Coronary artery (tissue), 2 donors: Measurements from ENCODE around the gene TCF21.

ENCODE experiments used
- DNase-seq: peaks from one replicate; pipeline ENCODE4 v3.0.0-alpha.2; 2017; ENCODE audit warnings: low spot score
- H3K27ac ChIP-seq, 2 donors: fragments of 200-600 bp; sonication (generic); one replicate each; pipeline ENCODE4 v1.5.1; 2016 to 2019
- H3K4me3 ChIP-seq: fragments of 200-600 bp; sonication (generic); 2 replicates; pipeline ENCODE4 v1.5.1; 2016; ENCODE audit warnings: mild to moderate bottlenecking, moderate library complexity
- TF ChIP-seq, protein P1 (sequence below): fragments of 200-600 bp; sonication (generic); IDR thresholded peaks from one replicate; pipeline ENCODE4 v1.5.1; 2019; ENCODE audit warnings: antibody characterized with exemption

The TCF21 gene

DNA sequence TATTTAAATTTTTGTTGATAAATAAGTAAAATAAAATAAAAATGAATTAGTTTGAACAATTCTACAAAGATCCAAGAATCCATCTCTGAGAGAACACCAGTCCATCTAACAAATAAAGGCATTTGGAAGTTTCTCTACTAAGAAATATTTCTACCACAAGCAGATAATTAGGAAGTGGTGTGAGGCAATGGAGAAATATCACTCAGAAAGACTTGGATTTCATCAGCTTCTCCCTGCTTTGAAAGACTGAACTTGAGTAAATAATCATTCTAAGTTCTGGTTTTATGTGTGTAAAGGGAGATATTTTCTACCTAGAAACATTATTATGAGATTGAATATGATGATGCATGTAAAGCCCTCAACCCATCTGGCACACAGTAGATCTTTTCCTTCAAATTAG, 17.8 kb upstream of the TCF21 start:
- TF ChIP-seq, protein P1, sequence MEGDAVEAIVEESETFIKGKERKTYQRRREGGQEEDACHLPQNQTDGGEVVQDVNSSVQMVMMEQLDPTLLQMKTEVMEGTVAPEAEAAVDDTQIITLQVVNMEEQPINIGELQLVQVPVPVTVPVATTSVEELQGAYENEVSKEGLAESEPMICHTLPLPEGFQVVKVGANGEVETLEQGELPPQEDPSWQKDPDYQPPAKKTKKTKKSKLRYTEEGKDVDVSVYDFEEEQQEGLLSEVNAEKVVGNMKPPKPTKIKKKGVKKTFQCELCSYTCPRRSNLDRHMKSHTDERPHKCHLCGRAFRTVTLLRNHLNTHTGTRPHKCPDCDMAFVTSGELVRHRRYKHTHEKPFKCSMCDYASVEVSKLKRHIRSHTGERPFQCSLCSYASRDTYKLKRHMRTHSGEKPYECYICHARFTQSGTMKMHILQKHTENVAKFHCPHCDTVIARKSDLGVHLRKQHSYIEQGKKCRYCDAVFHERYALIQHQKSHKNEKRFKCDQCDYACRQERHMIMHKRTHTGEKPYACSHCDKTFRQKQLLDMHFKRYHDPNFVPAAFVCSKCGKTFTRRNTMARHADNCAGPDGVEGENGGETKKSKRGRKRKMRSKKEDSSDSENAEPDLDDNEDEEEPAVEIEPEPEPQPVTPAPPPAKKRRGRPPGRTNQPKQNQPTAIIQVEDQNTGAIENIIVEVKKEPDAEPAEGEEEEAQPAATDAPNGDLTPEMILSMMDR = no peak
- Histone ChIP-seq H3K27ac (no peak overlapping the region), H3K4me3 (no peak overlapping the region)
- no peak for DNase-seq

DNA sequence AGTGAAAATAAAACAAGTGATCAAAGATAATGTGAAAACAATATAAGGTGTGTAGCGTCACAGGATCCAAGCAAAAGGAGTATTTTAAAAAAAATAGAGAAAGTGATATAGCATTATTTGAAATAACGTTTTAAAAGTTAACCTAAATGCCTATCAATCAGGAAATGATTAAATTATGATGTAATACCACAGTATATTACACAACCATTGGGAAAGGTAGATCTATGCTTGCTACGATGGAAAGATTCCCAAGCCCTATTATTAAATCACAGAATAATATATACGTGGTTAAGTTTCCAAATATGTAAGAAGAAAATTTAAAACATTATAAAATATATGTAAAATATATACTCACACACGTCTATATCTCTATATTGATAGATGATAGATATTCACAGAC, 15.4 kb upstream of the TCF21 start:
- TF ChIP-seq, protein P1 = no peak
- no peak overlapping the region for H3K27ac ChIP-seq
- no peak for DNase-seq

DNA sequence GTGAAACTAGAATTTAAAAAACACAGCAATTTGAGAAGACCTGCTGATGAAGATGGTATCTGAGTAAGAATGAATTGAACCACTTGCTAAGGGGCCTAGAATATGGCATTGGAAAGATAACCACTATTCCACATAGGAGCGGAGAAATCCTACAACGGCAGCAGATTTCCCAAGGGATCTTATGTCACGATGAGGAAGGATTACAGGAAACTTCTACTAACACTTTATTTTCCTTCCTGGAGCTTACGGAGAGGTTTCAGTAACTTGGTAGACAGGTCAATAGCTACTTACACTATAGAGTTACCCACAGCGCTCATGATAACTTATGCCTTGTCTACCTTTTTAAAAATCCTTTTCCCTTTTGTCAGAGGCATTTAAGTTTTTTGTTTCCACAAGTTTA, 11.8 kb upstream of the TCF21 start:
- no peak overlapping the region for H3K27ac ChIP-seq
- H3K4me3 ChIP-seq = no peak overlapping the region
- TF ChIP-seq, protein P1 = no peak
- no peak for DNase-seq

More for the DNA sequence above, 15.4 kb upstream of the TCF21 start:
- H3K4me3 ChIP-seq = no peak overlapping the region

DNA sequence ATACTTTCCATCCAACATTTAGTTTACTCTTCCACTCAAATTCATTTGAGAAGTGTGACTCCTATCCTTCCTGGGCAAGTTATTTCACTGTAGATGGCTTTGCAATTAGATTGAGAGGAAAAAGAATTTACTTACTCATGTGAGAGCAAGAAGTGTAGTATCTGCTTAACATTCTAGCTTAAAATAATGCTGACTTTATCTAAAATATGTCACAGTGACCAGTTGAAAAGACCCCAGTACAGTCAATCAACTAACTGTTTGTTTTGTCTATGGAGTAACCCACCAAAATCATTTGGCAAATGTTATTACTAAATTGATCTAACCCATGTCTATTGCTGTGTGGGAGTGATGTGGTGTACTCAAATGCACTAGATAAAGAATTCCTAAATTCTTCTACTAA, 8.9 kb upstream of the TCF21 start:
- TF ChIP-seq, protein P1 = no peak
- H3K27ac ChIP-seq = no peak overlapping the region
- no peak for DNase-seq
- no peak overlapping the region for H3K4me3 ChIP-seq

DNA sequence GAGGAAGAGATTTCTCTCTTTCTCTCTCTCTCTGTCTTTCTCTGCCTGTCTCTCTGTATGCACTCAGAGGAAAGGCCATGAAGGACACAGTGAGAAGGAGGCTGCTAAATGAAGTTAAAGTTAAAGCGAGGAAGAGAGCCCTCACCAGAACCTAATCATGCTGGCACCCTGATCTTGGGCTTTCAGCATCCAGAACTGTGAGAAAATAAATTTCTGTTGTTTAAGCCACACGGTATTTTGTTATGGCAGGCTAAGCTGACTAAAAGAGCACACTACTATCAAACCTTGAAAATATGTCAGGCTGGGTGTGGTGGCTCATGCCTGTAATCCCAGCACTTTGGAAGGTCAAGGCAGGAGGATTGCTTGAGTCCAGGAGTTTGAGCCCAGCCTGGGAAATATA, 8.0 kb upstream of the TCF21 start:
- DNase-seq = no peak
- Histone ChIP-seq H3K27ac (no peak overlapping the region), H3K4me3 (no peak overlapping the region)
- TF ChIP-seq, protein P1 = no peak

DNA sequence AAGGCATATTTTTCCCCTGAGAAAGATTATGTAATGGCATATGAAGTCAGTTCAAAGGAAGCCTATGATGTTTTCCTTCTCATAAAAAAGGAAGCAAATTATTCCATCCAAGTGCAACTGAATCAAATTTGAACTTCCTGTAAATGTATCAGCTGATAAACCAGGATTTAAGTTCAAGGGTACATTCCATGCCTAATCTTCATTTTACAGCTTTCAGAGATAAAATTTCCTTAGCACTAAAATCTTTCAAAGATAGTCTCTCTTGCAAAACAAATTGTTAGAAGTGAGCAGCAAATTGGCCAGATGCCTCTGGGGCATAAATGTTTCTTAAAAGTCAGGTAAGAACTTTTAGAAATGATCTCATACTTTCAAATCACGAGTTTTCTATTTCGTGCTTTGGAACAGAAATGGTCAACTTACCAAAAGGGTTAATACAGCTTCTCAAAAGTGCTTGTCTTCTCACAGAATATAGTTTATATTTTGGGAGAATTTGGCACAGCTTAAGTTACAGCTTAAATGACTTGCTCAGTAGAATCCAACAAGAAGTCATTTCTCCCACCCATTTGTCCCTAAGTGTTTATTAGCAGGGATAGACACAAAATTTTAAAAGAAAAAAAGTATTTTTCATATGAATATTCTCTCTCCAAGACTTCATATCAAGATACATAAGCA, 2.7 kb upstream of the TCF21 start:
- H3K4me3 ChIP-seq = no peak overlapping the region
- H3K27ac ChIP-seq = peak overlapping the region; percentile 56 to 93
- TF ChIP-seq, protein P1 = no peak
- DNase-seq = no peak

DNA sequence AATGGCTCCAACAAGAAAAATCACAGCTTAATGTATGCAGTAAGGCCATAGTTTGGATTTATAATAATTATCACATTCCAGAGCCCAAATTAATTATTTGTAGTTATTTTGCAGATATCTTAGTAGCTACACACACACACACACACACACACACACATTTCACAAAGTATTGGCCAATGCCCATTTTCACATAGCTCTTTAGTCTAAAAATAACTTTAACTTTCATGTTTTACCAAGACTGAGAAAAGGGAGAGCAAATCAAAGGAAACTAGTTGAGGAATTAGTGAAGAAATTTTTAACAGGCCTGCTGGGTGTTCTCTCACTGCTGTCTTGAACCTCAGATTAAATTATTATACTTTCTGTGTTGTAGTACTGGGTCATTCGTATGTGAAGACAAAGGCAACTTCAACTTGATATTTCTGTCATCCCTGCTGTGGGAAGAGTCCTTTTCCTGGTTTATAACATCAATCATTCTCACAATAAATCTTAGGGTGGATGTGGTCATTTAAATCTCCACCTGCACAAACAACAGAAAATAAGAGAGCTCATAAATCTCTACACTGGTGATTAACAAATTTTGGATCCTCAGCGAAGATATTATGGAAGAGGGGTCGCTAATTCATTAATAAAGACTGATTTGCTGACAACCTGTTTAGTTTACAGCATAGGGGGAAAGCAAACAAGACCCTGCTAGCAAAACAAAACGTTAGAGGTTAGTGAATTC, 1.6 kb upstream of the TCF21 start:
- no peak for DNase-seq

More for the DNA sequence above, 1.6 kb upstream of the TCF21 start:
- TF ChIP-seq, protein P1 = no peak
- Histone ChIP-seq H3K27ac (peak overlapping the region; percentile 56 to 93), H3K4me3 (no peak overlapping the region)
